H1 (cell line): ENCODE data around the gene EMX2.

Source experiments
- CEBPB ChIP-seq: IDR thresholded peaks from 2 replicates; pipeline ENCODE4 v1.6.1; 2012; ENCODE audit warnings: low read depth, low read length
- CHD2 ChIP-seq: IDR thresholded peaks from 2 replicates; pipeline ENCODE4 v1.6.1; 2012; ENCODE audit warnings: low read length, improper control_type of control experiment
- EP300 ChIP-seq, 2 experiments: IDR thresholded peaks; 1 replicate in 1 of 2; 2 replicates in 1 of 2; pipeline ENCODE4 v1.6.1; 2011 to 2012; ENCODE audit warnings: low read depth in 2 of 2, low read length in 2 of 2, mild to moderate bottlenecking in 2 of 2, borderline replicate concordance in 1 of 2, inconsistent platforms in 1 of 2, moderate library complexity in 1 of 2
- HDAC2 ChIP-seq, 2 experiments: fragments of 300-600 bp in 1 of 2; sonication (generic) in 1 of 2; IDR thresholded peaks; 2 replicates each; pipeline ENCODE4 v1.6.1; 2011 to 2012; ENCODE audit warnings: low read depth in 2 of 2, low read length in 2 of 2, mild to moderate bottlenecking in 2 of 2, moderate library complexity in 2 of 2, borderline replicate concordance in 1 of 2, inconsistent platforms in 1 of 2
- NRF1 ChIP-seq: IDR thresholded peaks from 2 replicates; pipeline ENCODE4 v1.6.1; 2011; ENCODE audit warnings: mild to moderate bottlenecking, low read depth, low read length, improper control_type of control experiment
- RAD21 ChIP-seq, 2 experiments: IDR thresholded peaks in 1 of 2; conservative IDR thresholded peaks in 1 of 2; 2 replicates each; pipeline ENCODE4 v1.6.1; 2011; ENCODE audit warnings: low read depth in 2 of 2, low read length in 2 of 2, improper control_type of control experiment in 1 of 2, inconsistent platforms in 1 of 2, mild to moderate bottlenecking in 1 of 2, moderate library complexity in 1 of 2
- TF ChIP-seq, protein P1 (sequence below), 3 experiments: IDR thresholded peaks; 1 replicate in 2 of 3; 2 replicates in 1 of 3; pipeline versions ENCODE4 v1.5.1 to v1.6.1; 2011; ENCODE audit warnings: low read length in 3 of 3, mild to moderate bottlenecking in 3 of 3, inconsistent platforms in 2 of 3, low read depth in 1 of 3, moderate library complexity in 1 of 3; ENCODE audit not compliant: insufficient read depth in 1 of 3; ENCODE audit errors: control extremely low read depth in 1 of 3
- TF ChIP-seq, protein P2 (sequence below): IDR thresholded peaks from 2 replicates; pipeline ENCODE4 v1.6.1; 2011; ENCODE audit warnings: low read length, improper control_type of control experiment

DNA sequence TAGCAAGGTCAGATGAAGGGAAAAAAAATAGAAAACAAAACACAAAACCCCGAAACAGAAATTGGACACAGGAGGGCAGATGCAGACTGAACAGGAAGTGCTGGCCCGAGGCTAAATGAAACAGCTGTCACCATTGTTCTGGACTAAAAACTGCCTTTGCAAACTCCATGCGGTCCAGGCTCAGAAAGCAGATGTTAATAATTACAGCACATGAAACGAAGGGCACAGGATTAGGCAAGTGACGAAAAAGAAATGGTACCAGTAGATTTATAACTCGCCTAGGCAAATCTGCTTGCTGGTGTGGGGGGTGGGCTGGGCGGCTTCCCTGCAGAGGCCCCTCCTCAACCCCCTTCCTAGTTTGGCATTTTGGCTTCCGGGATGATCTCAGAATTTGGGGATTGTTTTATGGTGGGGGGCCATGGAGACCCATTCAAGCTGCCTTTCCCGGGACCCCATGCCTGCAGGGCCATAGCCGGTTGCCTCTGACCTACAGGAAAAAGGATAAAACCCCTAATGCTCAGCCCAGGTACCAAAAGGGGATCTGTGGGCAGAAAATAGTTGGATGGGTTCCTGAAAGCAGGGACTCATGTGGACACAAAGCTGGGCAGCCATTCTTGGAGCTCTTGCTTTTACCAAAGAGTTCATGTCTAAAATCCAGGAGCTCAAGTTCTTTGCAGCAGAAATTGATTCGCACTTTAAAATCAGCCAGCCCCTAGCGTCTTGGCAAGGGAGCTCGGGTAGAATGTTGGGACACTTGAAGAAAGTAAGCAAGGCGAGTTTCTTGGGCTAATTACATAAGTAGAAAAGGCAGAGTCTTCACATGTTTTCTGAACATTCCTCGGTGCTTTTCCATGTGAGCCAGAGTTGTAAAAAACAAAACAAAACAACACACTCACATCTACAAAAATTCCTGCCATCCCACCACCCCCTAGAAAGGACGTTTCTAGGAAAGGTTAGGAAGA is 39.0 kb upstream of the EMX2 start:
- TF ChIP-seq, protein P1, sequence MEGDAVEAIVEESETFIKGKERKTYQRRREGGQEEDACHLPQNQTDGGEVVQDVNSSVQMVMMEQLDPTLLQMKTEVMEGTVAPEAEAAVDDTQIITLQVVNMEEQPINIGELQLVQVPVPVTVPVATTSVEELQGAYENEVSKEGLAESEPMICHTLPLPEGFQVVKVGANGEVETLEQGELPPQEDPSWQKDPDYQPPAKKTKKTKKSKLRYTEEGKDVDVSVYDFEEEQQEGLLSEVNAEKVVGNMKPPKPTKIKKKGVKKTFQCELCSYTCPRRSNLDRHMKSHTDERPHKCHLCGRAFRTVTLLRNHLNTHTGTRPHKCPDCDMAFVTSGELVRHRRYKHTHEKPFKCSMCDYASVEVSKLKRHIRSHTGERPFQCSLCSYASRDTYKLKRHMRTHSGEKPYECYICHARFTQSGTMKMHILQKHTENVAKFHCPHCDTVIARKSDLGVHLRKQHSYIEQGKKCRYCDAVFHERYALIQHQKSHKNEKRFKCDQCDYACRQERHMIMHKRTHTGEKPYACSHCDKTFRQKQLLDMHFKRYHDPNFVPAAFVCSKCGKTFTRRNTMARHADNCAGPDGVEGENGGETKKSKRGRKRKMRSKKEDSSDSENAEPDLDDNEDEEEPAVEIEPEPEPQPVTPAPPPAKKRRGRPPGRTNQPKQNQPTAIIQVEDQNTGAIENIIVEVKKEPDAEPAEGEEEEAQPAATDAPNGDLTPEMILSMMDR (IDR thresholded peaks at IDR 0.05; ENCODE audit: control extremely low read depth in 1 of 3, insufficient read depth in 1 of 3, low read depth in 1 of 3, low read length in 3 of 3): no peak
- TF ChIP-seq CEBPB: no peak
- no peak for TF ChIP-seq HDAC2 (IDR thresholded peaks at IDR 0.05; ENCODE audit: borderline replicate concordance in 1 of 2, low read depth in 2 of 2, low read length in 2 of 2)
- TF ChIP-seq, protein P2, sequence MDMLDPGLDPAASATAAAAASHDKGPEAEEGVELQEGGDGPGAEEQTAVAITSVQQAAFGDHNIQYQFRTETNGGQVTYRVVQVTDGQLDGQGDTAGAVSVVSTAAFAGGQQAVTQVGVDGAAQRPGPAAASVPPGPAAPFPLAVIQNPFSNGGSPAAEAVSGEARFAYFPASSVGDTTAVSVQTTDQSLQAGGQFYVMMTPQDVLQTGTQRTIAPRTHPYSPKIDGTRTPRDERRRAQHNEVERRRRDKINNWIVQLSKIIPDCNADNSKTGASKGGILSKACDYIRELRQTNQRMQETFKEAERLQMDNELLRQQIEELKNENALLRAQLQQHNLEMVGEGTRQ: no peak
- no peak for TF ChIP-seq RAD21 (IDR thresholded peaks at IDR 0.05 in 1 of 2, conservative IDR thresholded peaks at IDR 0.05 in 1 of 2; ENCODE audit: low read depth in 2 of 2, low read length in 2 of 2)
- no peak for TF ChIP-seq CHD2
- TF ChIP-seq EP300 (IDR thresholded peaks at IDR 0.05; ENCODE audit: borderline replicate concordance in 1 of 2, low read depth in 2 of 2, low read length in 2 of 2): no peak
- TF ChIP-seq NRF1: no peak
